Liver (tissue), 9 donors: ENCODE measurements around the gene SH3D19. TPM values are rescaled to one million over a fixed set of nuclear protein-coding genes. Genes with fewer than 3 reads are reported as not detected.
A peak's percentile ranks its signal among the peaks of the same experiment; 100 is the strongest.

Experiments used
- DNase-seq: peaks from one replicate; pipeline ENCODE4 v3.0.0-alpha.2; 2017; ENCODE audit warnings: low spot score
- H3K27ac ChIP-seq, 2 donors: one replicate each; pipeline ENCODE4 v1.7.0; 2013; ENCODE audit warnings: inconsistent platforms in 2 of 2, low read length in 2 of 2, control low read depth in 1 of 2, low read depth in 1 of 2, mild to moderate bottlenecking in 1 of 2
- H3K27me3 ChIP-seq, 4 donors: one replicate each; pipeline versions ENCODE4 v1.6.1 to v1.7.0; 2013; ENCODE audit warnings: low read length in 3 of 4, inconsistent platforms in 1 of 4, mild to moderate bottlenecking in 1 of 4, moderate library complexity in 1 of 4; ENCODE audit not compliant: control insufficient read depth in 4 of 4, insufficient read depth in 4 of 4
- H3K36me3 ChIP-seq, 4 donors: one replicate each; pipeline versions ENCODE4 v1.6.1 to v1.7.0; 2013; ENCODE audit warnings: low read length in 3 of 4, mild to moderate bottlenecking in 3 of 4, low read depth in 1 of 4, moderate library complexity in 1 of 4; ENCODE audit not compliant: control insufficient read depth in 4 of 4, insufficient read depth in 3 of 4
- H3K4me1 ChIP-seq, 4 donors: one replicate each; pipeline versions ENCODE4 v1.6.1 to v1.7.0; 2013; ENCODE audit warnings: low read length in 3 of 4, mild to moderate bottlenecking in 3 of 4, moderate library complexity in 1 of 4; ENCODE audit not compliant: control insufficient read depth in 4 of 4, insufficient read depth in 4 of 4
- H3K4me3 ChIP-seq, 3 donors: one replicate each; pipeline versions ENCODE4 v1.6.1 to v1.7.0; 2013; ENCODE audit warnings: low read length in 3 of 3, control low read depth in 1 of 3, low read depth in 1 of 3, mild to moderate bottlenecking in 1 of 3
- H3K9ac ChIP-seq, 2 donors: one replicate each; pipeline ENCODE4 v1.7.0; 2013; ENCODE audit warnings: low read length in 2 of 2, mild to moderate bottlenecking in 2 of 2, moderate library complexity in 2 of 2, control low read depth in 1 of 2, low read depth in 1 of 2
- H3K9me3 ChIP-seq, 4 donors: one replicate each; pipeline versions ENCODE4 v1.6.1 to v1.7.0; 2013; ENCODE audit warnings: low read length in 3 of 4; ENCODE audit not compliant: control insufficient read depth in 4 of 4
- CTCF ChIP-seq: fragments of 150-350 bp; IDR thresholded peaks from 2 replicates; pipeline ENCODE4 v1.5.1; 2017; ENCODE audit warnings: improper control_type of control experiment, low read depth, low read length; ENCODE audit not compliant: missing input control
- EGR1 ChIP-seq, 2 donors: IDR thresholded peaks; 2 replicates each; pipeline ENCODE4 v1.6.1; 2016 to 2018; ENCODE audit warnings: antibody characterized with exemption in 2 of 2, low read depth in 2 of 2
- FOXA1 ChIP-seq: IDR thresholded peaks from 2 replicates; pipeline ENCODE4 v1.6.1; 2016; ENCODE audit warnings: antibody characterized with exemption
- FOXA2 ChIP-seq: IDR thresholded peaks from 2 replicates; pipeline ENCODE4 v1.6.1; 2016; ENCODE audit warnings: antibody characterized with exemption
- GABPA ChIP-seq, 2 donors: IDR thresholded peaks in 1 of 2; conservative IDR thresholded peaks in 1 of 2; 2 replicates each; pipeline ENCODE4 v1.6.1; 2016; ENCODE audit warnings: antibody characterized with exemption in 2 of 2, mild to moderate bottlenecking in 1 of 2, moderate library complexity in 1 of 2
- HNF4A ChIP-seq, 2 donors: conservative IDR thresholded peaks; 2 replicates each; pipeline ENCODE4 v1.6.1; 2016; ENCODE audit warnings: antibody characterized with exemption in 2 of 2, mild to moderate bottlenecking in 2 of 2
- HNF4G ChIP-seq: IDR thresholded peaks from 2 replicates; pipeline ENCODE4 v1.6.1; 2016; ENCODE audit warnings: antibody characterized with exemption
- JUND ChIP-seq, 2 donors: IDR thresholded peaks; 2 replicates each; pipeline ENCODE4 v1.6.1; 2016; ENCODE audit warnings: antibody characterized with exemption in 2 of 2
- MAX ChIP-seq: IDR thresholded peaks from 2 replicates; pipeline ENCODE4 v1.6.1; 2016; ENCODE audit warnings: antibody characterized with exemption
- NR2F2 ChIP-seq: IDR thresholded peaks from 2 replicates; pipeline ENCODE4 v1.6.1; 2016; ENCODE audit warnings: antibody characterized with exemption
- RAD21 ChIP-seq, 2 donors: IDR thresholded peaks; 2 replicates each; pipeline ENCODE4 v1.6.1; 2016; ENCODE audit warnings: antibody characterized with exemption in 2 of 2, mild to moderate bottlenecking in 2 of 2
- SP1 ChIP-seq: IDR thresholded peaks from 2 replicates; pipeline ENCODE4 v1.6.1; 2018; ENCODE audit warnings: antibody characterized with exemption, mild to moderate bottlenecking
- TAF1 ChIP-seq: conservative IDR thresholded peaks from 2 replicates; pipeline ENCODE4 v1.6.1; 2016; ENCODE audit warnings: antibody characterized with exemption, mild to moderate bottlenecking
- YY1 ChIP-seq: IDR thresholded peaks from 2 replicates; pipeline ENCODE4 v1.6.1; 2016; ENCODE audit warnings: antibody characterized with exemption, mild to moderate bottlenecking
- WGBS: extraction: QIAGEN DNeasy Blood & Tissue Kit; methylation state at CpG from one replicate; pipeline ENCODE4 v1.1.7; 2013; 5-methylcytosine and 5-hydroxymethylcytosine counted together
- polyA plus RNA-seq, 2 donors: library from polyadenylated mRNA; stranded (reverse) in 1 of 2; unstranded in 1 of 2; fragments of 200-250 nt in 1 of 2; fragments of >200 nt in 1 of 2; fragmentation: Nextera tagmentation in 1 of 2; extraction: Ambion mirVana in 1 of 2; gene quantifications; one replicate each; pipeline versions ENCODE4 v1.2.1 to v1.2.3, GENCODE V29; 2013 to 2015
- total RNA-seq, 2 donors: library from RNA; depleted of rRNA; stranded (reverse); fragments of >200 nt; gene quantifications; one replicate each; pipeline ENCODE4 v1.2.3, GENCODE V29; 2014
- TF ChIP-seq, protein P1 (sequence below): IDR thresholded peaks from 2 replicates; pipeline ENCODE4 v1.6.1; 2016; ENCODE audit warnings: antibody characterized with exemption, mild to moderate bottlenecking
- TF ChIP-seq, protein P2 (sequence below): IDR thresholded peaks from 2 replicates; pipeline ENCODE4 v1.6.1; 2016; ENCODE audit warnings: antibody characterized with exemption
- donor health status: healthy.
- donor health status: healthy.
- donor health status: healthy.
- donor health status: healthy.
- donor health status: healthy.

The SH3D19 gene
- total and polyA plus RNA-seq, 4 donors: 11.0 to 22.2 (median 17.1) TPM

- DNase-seq: no peak
- Histone ChIP-seq H3K27me3 (no peaks in the 10 kb centered on the region), H3K4me1 (no peaks in the 10 kb centered on the region), H3K4me3 (no peak overlapping the region), H3K9me3 (no peaks in the 10 kb centered on the region), H3K9ac (no peak overlapping the region), H3K27ac (no peak overlapping the region), H3K36me3 (peaks cover 0 to 3% (median 0%) of the 10 kb centered on the region in 4 donors)
- TF ChIP-seq NR2F2 (peak; percentile 87), RAD21 (IDR thresholded peaks at IDR 0.05) (peak in 1 of 2 donors; percentile 6), HNF4A (conservative IDR thresholded peaks at IDR 0.05) (no peak)
- WGBS: 89% methylated on average over 1 of the region's 1 CpG
Measured at GRCh38 chr4:151215295-151215694, 110.1 kb downstream of the SH3D19 start.

DNA sequence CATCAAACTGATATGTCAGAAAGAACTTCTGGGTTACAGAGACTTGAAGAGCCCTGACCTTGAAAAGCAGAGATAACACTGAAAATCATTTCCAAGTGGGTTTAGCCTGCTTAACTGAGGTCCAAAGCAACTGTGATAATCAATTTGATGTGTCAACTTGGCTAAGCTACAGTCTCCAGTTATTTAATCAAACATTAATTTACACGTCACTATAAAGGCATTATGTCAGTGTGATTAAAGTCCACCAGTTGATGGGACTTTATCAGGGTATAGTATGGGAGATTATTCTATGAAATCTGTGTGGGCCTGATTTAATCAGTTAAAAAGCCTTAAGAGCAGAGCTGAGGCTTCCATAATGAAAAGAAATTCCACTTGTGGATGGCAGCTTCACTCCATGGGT, 117.5 kb downstream of the SH3D19 start:
- Histone ChIP-seq H3K4me3 (no peak overlapping the region), H3K27me3 (no peaks in the 10 kb centered on the region), H3K9ac (no peak overlapping the region), H3K9me3 (no peaks in the 10 kb centered on the region), H3K4me1 (peaks cover 0 to 13% (median 3%) of the 10 kb centered on the region in 4 donors), H3K27ac (no peak overlapping the region), H3K36me3 (no peaks in the 10 kb centered on the region)
- WGBS: 58% methylated on average over 1 of the region's 1 CpG
- DNase-seq: no peak
- TF ChIP-seq FOXA1 (no peak), GABPA (IDR thresholded peaks at IDR 0.05 in 1 of 2, conservative IDR thresholded peaks at IDR 0.05 in 1 of 2) (no peak), HNF4A (conservative IDR thresholded peaks at IDR 0.05) (peak in 1 of 2 donors; percentile 39)
- TF ChIP-seq, protein P1, sequence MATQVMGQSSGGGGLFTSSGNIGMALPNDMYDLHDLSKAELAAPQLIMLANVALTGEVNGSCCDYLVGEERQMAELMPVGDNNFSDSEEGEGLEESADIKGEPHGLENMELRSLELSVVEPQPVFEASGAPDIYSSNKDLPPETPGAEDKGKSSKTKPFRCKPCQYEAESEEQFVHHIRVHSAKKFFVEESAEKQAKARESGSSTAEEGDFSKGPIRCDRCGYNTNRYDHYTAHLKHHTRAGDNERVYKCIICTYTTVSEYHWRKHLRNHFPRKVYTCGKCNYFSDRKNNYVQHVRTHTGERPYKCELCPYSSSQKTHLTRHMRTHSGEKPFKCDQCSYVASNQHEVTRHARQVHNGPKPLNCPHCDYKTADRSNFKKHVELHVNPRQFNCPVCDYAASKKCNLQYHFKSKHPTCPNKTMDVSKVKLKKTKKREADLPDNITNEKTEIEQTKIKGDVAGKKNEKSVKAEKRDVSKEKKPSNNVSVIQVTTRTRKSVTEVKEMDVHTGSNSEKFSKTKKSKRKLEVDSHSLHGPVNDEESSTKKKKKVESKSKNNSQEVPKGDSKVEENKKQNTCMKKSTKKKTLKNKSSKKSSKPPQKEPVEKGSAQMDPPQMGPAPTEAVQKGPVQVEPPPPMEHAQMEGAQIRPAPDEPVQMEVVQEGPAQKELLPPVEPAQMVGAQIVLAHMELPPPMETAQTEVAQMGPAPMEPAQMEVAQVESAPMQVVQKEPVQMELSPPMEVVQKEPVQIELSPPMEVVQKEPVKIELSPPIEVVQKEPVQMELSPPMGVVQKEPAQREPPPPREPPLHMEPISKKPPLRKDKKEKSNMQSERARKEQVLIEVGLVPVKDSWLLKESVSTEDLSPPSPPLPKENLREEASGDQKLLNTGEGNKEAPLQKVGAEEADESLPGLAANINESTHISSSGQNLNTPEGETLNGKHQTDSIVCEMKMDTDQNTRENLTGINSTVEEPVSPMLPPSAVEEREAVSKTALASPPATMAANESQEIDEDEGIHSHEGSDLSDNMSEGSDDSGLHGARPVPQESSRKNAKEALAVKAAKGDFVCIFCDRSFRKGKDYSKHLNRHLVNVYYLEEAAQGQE: no peak

GRCh38 chr4:151207186-151207585, 118.2 kb downstream of the SH3D19 start:
- no peak overlapping the region for H3K4me3 ChIP-seq
- H3K36me3 ChIP-seq: no peaks in the 10 kb centered on the region
- peaks cover 0 to 13% (median 3%) of the 10 kb centered on the region in 4 donors for H3K4me1 ChIP-seq
- WGBS: 66% methylated on average over 1 of the region's 1 CpG
- no peaks in the 10 kb centered on the region for H3K27me3 ChIP-seq
- DNase-seq: no peak
- TF ChIP-seq NR2F2: peak; percentile 37
- no peak for TF ChIP-seq HNF4A (conservative IDR thresholded peaks at IDR 0.05)
- no peak overlapping the region for H3K27ac ChIP-seq
- H3K9ac ChIP-seq: no peak overlapping the region
- H3K9me3 ChIP-seq: no peaks in the 10 kb centered on the region

DNA sequence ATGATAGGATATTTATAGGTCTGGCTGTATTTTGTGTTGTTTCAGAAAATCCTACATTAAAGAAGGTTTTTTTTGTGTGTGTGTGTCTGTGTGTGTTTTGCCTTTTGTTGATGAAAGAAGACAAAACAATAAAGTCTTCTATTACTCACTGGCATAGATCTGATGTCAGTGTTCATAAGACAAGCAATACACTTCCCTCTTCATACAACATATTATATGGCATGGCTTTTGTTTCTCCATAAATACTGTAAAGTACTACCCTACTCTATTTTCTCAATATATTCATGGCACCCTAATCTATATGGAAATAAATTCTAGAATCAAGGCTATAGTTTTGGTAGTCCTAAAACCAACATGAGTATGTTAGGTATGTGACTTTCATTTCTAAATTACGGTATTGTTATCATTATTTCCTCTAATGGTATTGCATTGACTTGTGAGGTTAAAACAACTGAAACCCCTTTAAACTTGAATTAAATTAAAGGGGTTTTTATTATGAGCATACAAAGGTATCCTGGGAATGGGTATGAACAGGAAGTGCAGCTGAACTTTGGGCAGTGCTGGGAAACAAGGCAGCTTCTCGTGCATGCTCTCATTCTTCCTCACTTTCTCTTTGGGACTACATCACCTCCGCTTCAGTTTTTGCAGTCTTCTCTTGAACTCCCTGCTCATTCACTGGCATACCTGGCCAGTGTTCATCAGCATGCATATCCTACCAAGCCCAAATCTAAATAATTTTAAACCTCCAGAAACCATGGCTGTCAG, 119.0 kb downstream of the SH3D19 start:
- Histone ChIP-seq H3K27ac (peak overlapping the region; percentile 15 to 25), H3K9me3 (no peaks in the 10 kb centered on the region), H3K4me1 (peaks cover 0 to 13% (median 3%) of the 10 kb centered on the region in 4 donors), H3K9ac (no peak overlapping the region), H3K27me3 (no peaks in the 10 kb centered on the region), H3K36me3 (no peaks in the 10 kb centered on the region), H3K4me3 (no peak overlapping the region)
- DNase-seq: no peak
- 47% methylated on average over 3 of the region's 3 CpGs for WGBS
- no peak for TF ChIP-seq FOXA1
- no peak for TF ChIP-seq FOXA2
- TF ChIP-seq HNF4G: no peak
- no peak for TF ChIP-seq CTCF
- no peak for TF ChIP-seq EGR1 (IDR thresholded peaks at IDR 0.05; ENCODE audit: low read depth in 2 of 2)
- no peak for TF ChIP-seq SP1
- TF ChIP-seq YY1: no peak
- no peak for TF ChIP-seq JUND (IDR thresholded peaks at IDR 0.05)
- no peak for TF ChIP-seq HNF4A (conservative IDR thresholded peaks at IDR 0.05)
- no peak for TF ChIP-seq RAD21 (IDR thresholded peaks at IDR 0.05)
- TF ChIP-seq, protein P2, sequence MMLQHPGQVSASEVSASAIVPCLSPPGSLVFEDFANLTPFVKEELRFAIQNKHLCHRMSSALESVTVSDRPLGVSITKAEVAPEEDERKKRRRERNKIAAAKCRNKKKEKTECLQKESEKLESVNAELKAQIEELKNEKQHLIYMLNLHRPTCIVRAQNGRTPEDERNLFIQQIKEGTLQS: no peak
- no peak for TF ChIP-seq MAX
- TF ChIP-seq TAF1: no peak
